SU-DHL-6 (cell line): ENCODE data around the gene CACNA1G.

Experiments
- H2AFZ ChIP-seq: fragments of 200-600 bp; sonication (generic); 2 replicates; pipeline ENCODE4 v1.6.1; 2014; ENCODE audit warnings: low read depth, mild to moderate bottlenecking, moderate library complexity, mixed read lengths, antibody characterized with exemption, low read length; ENCODE audit not compliant: severe bottlenecking
- H3F3A ChIP-seq: fragments of 200-600 bp; shearing (Covaris generic); 2 replicates; pipeline ENCODE4 v1.6.0; 2016; ENCODE audit warnings: antibody characterized with exemption, mild to moderate bottlenecking; ENCODE audit not compliant: insufficient read depth
- H3K27ac ChIP-seq: fragments of 200-600 bp; sonication (generic); 2 replicates; pipeline ENCODE4 v1.5.1; 2016; ENCODE audit warnings: low read depth, mild to moderate bottlenecking, low read length, moderate library complexity, mixed read lengths
- H3K27me3 ChIP-seq: fragments of 200-600 bp; sonication (generic), shearing (Covaris generic); 2 replicates; pipeline ENCODE4 v1.6.0; 2014; ENCODE audit warnings: mild to moderate bottlenecking, low read length
- H3K36me3 ChIP-seq: fragments of 200-600 bp; sonication (generic); 2 replicates; pipeline ENCODE4 v1.6.1; 2014; ENCODE audit warnings: mild to moderate bottlenecking, low read length, mixed read lengths
- H3K4me2 ChIP-seq: fragments of 300-600, 200-600 bp; shearing (Covaris generic), sonication (generic); 2 replicates; pipeline ENCODE4 v1.6.0; 2014; ENCODE audit warnings: low read length, low read depth, mild to moderate bottlenecking; ENCODE audit not compliant: poor library complexity, severe bottlenecking
- H3K4me3 ChIP-seq: fragments of 200-600 bp; sonication (generic); 2 replicates; pipeline ENCODE4 v1.5.1; 2014; ENCODE audit warnings: antibody characterized with exemption, low read length, mild to moderate bottlenecking, mixed read lengths; ENCODE audit not compliant: insufficient read depth, poor library complexity, severe bottlenecking
- H3K79me2 ChIP-seq: fragments of 200-600 bp; sonication (generic); 2 replicates; pipeline ENCODE4 v1.6.1; 2014; ENCODE audit warnings: mild to moderate bottlenecking, low read length, moderate library complexity; ENCODE audit not compliant: insufficient read depth
- H3K9ac ChIP-seq: fragments of 200-600 bp; sonication (generic); 2 replicates; pipeline ENCODE4 v1.7.0; 2014; ENCODE audit warnings: mild to moderate bottlenecking, low read length
- H3K9me2 ChIP-seq: fragments of 200-600 bp; sonication (generic); replicated peaks from 2 replicates; pipeline ENCODE4 v1.6.1; 2014; ENCODE audit warnings: low read length; ENCODE audit not compliant: insufficient read depth
- H3K9me3 ChIP-seq: fragments of 200-600 bp; sonication (generic); 2 replicates; pipeline ENCODE4 v1.6.1; 2014; ENCODE audit warnings: low read length, mixed read lengths; ENCODE audit not compliant: insufficient read depth
- H4K20me1 ChIP-seq: fragments of 200-600 bp; sonication (generic); 2 replicates; pipeline ENCODE4 v1.6.1; 2014; ENCODE audit warnings: low read depth, mild to moderate bottlenecking, antibody characterized with exemption, low read length, moderate library complexity, mixed read lengths
- CTCF ChIP-seq: fragments of 200-600 bp; sonication (generic); IDR thresholded peaks from one replicate; pipeline ENCODE4 v1.5.1; 2017; ENCODE audit warnings: antibody characterized with exemption, mild to moderate bottlenecking, low read length, moderate library complexity; ENCODE audit not compliant: insufficient read depth, poor library complexity, severe bottlenecking
- EZH2phosphoT487 ChIP-seq: fragments of 200-600 bp; sonication (generic), shearing (Covaris generic); conservative IDR thresholded peaks from 2 replicates; pipeline ENCODE4 v1.6.1; 2018; ENCODE audit warnings: mild to moderate bottlenecking, antibody characterized with exemption, low read length, moderate library complexity, mixed read lengths

The CACNA1G gene

GRCh38 chr17:50568659-50569058, 8.1 kb downstream of the CACNA1G start:
- H3K9me2 ChIP-seq = no peaks in the 10 kb centered on the region
- H3K9me3 ChIP-seq = no peaks in the 10 kb centered on the region
- H3K9ac ChIP-seq = no peak overlapping the region
- TF ChIP-seq EZH2phosphoT487 (no peak), CTCF (no peak)
- no peaks in the 10 kb centered on the region for H4K20me1 ChIP-seq
- H3K27me3 ChIP-seq = no peaks in the 10 kb centered on the region
- H2AFZ ChIP-seq = no peak overlapping the region
- H3K4me2 ChIP-seq = no peak overlapping the region
- no peaks in the 10 kb centered on the region for H3K79me2 ChIP-seq
- no peak overlapping the region for H3K27ac ChIP-seq
- no peak overlapping the region for H3K4me3 ChIP-seq
- no peaks in the 10 kb centered on the region for H3F3A ChIP-seq
- no peaks in the 10 kb centered on the region for H3K36me3 ChIP-seq

- H3K4me2 ChIP-seq = no peak overlapping the region
- no peak overlapping the region for H3K9ac ChIP-seq
- no peaks in the 10 kb centered on the region for H3K9me3 ChIP-seq
- no peaks in the 10 kb centered on the region for H3K9me2 ChIP-seq
- H2AFZ ChIP-seq = no peak overlapping the region
- no peak for TF ChIP-seq CTCF
- TF ChIP-seq EZH2phosphoT487 = no peak
- H3F3A ChIP-seq = no peaks in the 10 kb centered on the region
- H3K27me3 ChIP-seq = no peaks in the 10 kb centered on the region
- no peaks in the 10 kb centered on the region for H4K20me1 ChIP-seq
- no peak overlapping the region for H3K27ac ChIP-seq
- H3K36me3 ChIP-seq = no peaks in the 10 kb centered on the region
- H3K79me2 ChIP-seq = no peaks in the 10 kb centered on the region
- no peak overlapping the region for H3K4me3 ChIP-seq
Observed at GRCh38 chr17:50569592-50569991, 9.1 kb downstream of the CACNA1G start.

- no peaks in the 10 kb centered on the region for H3K9me3 ChIP-seq
- no peak overlapping the region for H3K4me2 ChIP-seq
- H3K4me3 ChIP-seq = no peak overlapping the region
- no peaks in the 10 kb centered on the region for H3F3A ChIP-seq
- no peak for TF ChIP-seq CTCF
- no peak for TF ChIP-seq EZH2phosphoT487
- no peak overlapping the region for H3K27ac ChIP-seq
- no peaks in the 10 kb centered on the region for H3K79me2 ChIP-seq
- H2AFZ ChIP-seq = no peak overlapping the region
- no peaks in the 10 kb centered on the region for H3K27me3 ChIP-seq
- no peaks in the 10 kb centered on the region for H3K9me2 ChIP-seq
- no peaks in the 10 kb centered on the region for H3K36me3 ChIP-seq
- no peak overlapping the region for H3K9ac ChIP-seq
- H4K20me1 ChIP-seq = no peaks in the 10 kb centered on the region
Observed at GRCh38 chr17:50570032-50570431, 9.5 kb downstream of the CACNA1G start.
